GM13977 (cell line): ENCODE data around the gene KLF4.
A peak's percentile ranks its signal among the peaks of the same experiment; 100 is the strongest.
"Not testable (repeated sequence)": the region's sequence is repeated elsewhere in the genome, so short reads cannot be mapped to it uniquely, and the experiment has no call there.

Experiments
- DNase-seq: peaks from one replicate; pipeline ENCODE4 v3.0.0; 2012; ENCODE audit warnings: low spot score
- CTCF ChIP-seq: IDR thresholded peaks from 2 replicates; pipeline ENCODE4 v1.5.1; 2012; ENCODE audit warnings: mild to moderate bottlenecking, control low read depth; ENCODE audit not compliant: insufficient read depth; ENCODE audit errors: extremely low read depth, missing control alignments
- in situ Hi-C: fragments of 300-500 bp; cut with MboI; formaldehyde crosslinking; loops from one replicate; pipeline ENCODE4 v1.12.0; 2022; ENCODE audit warnings: low sequenced_read_pairs, low pct_unique_long_range_greater_than_20kb, mixed read lengths, inconsistent platforms; ENCODE audit not compliant: unreplicated experiment

KLF4 gene

GRCh38 chr9:107496976-107497375 lies 7.4 kb upstream of the KLF4 start:
- DNase-seq = no peak
- TF ChIP-seq CTCF = no peak
- in situ Hi-C loops = no loop called here

GRCh38 chr9:107492381-107492970 lies 2.9 kb upstream of the KLF4 start:
- TF ChIP-seq CTCF = no peak
- in situ Hi-C loops = no loop called here
- no peak for DNase-seq

GRCh38 chr9:107491081-107492053 lies 1.8 kb upstream of the KLF4 start:
- in situ Hi-C loops = no loop called here
- no peak for TF ChIP-seq CTCF
- no peak for DNase-seq

- in situ Hi-C loops, DNase-seq: not testable (repeated sequence)
Measured at GRCh38 chr9:107490606-107490970, 1.0 kb upstream of the KLF4 start.

GRCh38 chr9:107489144-107489673 lies 360 bp downstream of the KLF4 start:
- peak; percentile 45 for DNase-seq
- in situ Hi-C loops = no loop called here
- TF ChIP-seq CTCF = no peak

- DNase-seq = peak; percentile 52
- no peak for TF ChIP-seq CTCF
- in situ Hi-C loops = no loop called here
Measured at GRCh38 chr9:107488375-107489143, 1.0 kb downstream of the KLF4 start.
